H1 (cell line): ENCODE data around the gene HRH3. TPM values are rescaled to one million over a fixed set of nuclear protein-coding genes. Genes with fewer than 3 reads are reported as not detected.

Experiments
- ASH2L ChIP-seq: fragments of 200-600, 300-600 bp; sonication (generic); IDR thresholded peaks from one replicate; pipeline ENCODE4 v1.7.1; 2017; ENCODE audit warnings: low read length
- polyA plus RNA-seq, 7 experiments: library from polyadenylated mRNA; depleted of rRNA in 3 of 7; stranded (reverse) in 5 of 7; unstranded in 2 of 7; fragments of >200 nt in 5 of 7; fragments of 200-250 nt in 2 of 7; gene quantifications; 1 replicate in 5 of 7; 2 replicates in 1 of 7; 4 replicates in 1 of 7; pipeline versions ENCODE4 v1.2.1 to v1.2.3, GENCODE V29; 2011 to 2013; ENCODE audit warnings: missing spikeins in 2 of 7, mixed read lengths in 2 of 7
- total RNA-seq: library from RNA; stranded (reverse); fragmentation: NEBNext Ultra II Directional; extraction: Animal tissue kit (Norgen Biotek cat#: 25700); gene quantifications from 2 replicates; pipeline ENCODE4 v1.2.1, GENCODE V29; 2021

HRH3 gene
- total and polyA plus RNA-seq, 2 of the 8 experiments (the other 6 are each of a cell fraction or from before 2014, with no cell fraction given) = 2.0 to 4.5 TPM

DNA sequence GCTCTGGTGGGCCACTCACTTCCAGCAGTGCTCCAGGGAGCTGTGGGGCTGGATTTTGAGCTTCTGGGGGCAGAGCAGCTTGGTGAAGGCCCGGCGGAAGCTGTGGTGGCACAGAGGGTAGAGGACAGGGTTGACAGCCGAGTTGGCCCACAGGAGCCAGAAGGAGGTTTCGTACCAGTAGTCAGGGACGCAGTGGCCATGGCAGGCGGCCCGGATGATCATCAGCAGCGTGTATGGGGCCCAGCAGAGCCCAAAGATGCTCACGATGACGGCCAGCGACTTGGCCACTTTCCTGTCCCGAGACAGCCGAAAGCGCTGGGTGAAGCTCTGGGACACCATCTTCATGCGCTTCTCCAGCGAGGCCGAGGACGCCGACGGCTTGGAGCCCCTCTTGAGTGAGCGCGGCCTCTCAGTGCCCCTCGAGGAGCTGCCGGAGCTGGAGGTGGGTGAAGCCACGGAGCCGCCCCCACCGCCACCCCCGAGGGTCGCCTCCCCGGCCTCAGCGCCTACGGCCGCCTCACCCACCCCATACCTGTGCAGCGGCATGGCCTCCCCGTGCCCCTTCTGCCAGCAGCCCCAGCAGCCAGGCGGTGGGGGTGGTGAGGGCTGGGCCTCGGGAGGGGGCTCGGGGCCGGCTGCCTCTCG lies 4.0 kb downstream of the HRH3 start (continued):
- no peak for TF ChIP-seq ASH2L
